Right lobe of liver (tissue), 6 donors: Measurements from ENCODE around the gene GZMB. TPM values are rescaled to one million over a fixed set of nuclear protein-coding genes. Genes with fewer than 3 reads are reported as not detected.
A peak's percentile ranks its signal among the peaks of the same experiment; 100 is the strongest.

Experiments used
- ATAC-seq, 4 donors: fragments of 200-7000 bp; cut with Tn5 transposase; one replicate each; pipeline ENCODE4 v1.9.1; 2020; ENCODE audit warnings: mild to moderate bottlenecking in 4 of 4, moderate library complexity in 4 of 4
- DNase-seq, 3 donors: peaks; one replicate each; pipeline ENCODE4 v3.0.0-alpha.2; 2020
- H3K27ac ChIP-seq, 3 donors: fragments of 200-600 bp; one replicate each; pipeline ENCODE4 v1.8.0; 2022
- H3K27me3 ChIP-seq, 2 donors: fragments of 200-600 bp; one replicate each; pipeline ENCODE4 v1.8.0; 2022
- H3K36me3 ChIP-seq, 4 donors: fragments of 200-600 bp; sonication (generic) in 1 of 4; one replicate each; pipeline versions ENCODE4 v1.5.1 to v1.8.0; 2017 to 2022; ENCODE audit warnings: control low read depth in 1 of 4
- H3K4me1 ChIP-seq, 4 donors: fragments of 200-600 bp; sonication (generic) in 1 of 4; one replicate each; pipeline versions ENCODE4 v1.5.1 to v1.8.0; 2017 to 2022; ENCODE audit warnings: control low read depth in 1 of 4
- H3K4me3 ChIP-seq, 3 donors: fragments of 200-600 bp; one replicate each; pipeline ENCODE4 v1.8.0; 2022
- H3K9me3 ChIP-seq, 4 donors: fragments of 200-600 bp; sonication (generic) in 1 of 4; one replicate each; pipeline versions ENCODE4 v1.5.1 to v1.8.0; 2017 to 2022; ENCODE audit warnings: control low read depth in 1 of 4
- CTCF ChIP-seq, 4 donors: fragments of 200-600 bp in 3 of 4; fragments of 450-650 bp in 1 of 4; IDR thresholded peaks; one replicate each; pipeline versions ENCODE4 v1.5.1 to v1.8.0; 2016 to 2022; ENCODE audit warnings: antibody characterized with exemption in 4 of 4, mild to moderate bottlenecking in 2 of 4
- POLR2A ChIP-seq: fragments of 450-650 bp; IDR thresholded peaks from one replicate; pipeline ENCODE4 v1.6.1; 2017; ENCODE audit warnings: antibody characterized with exemption, mild to moderate bottlenecking
- WGBS: methylation state at CpG from one replicate; pipeline ENCODE4 v1.1.6; 2018; ENCODE audit warnings: low coverage, low lambda C conversion rate; ENCODE audit not compliant: insufficient coverage; ENCODE audit errors: missing lambda C conversion rate; 5-methylcytosine and 5-hydroxymethylcytosine counted together
- intact Hi-C, 2 donors: fragments of 100-400 bp; cut with DNase I; formaldehyde crosslinking; loops; one replicate each; pipeline versions ENCODE4 v1.11.2 to v1.14.1; 2022
- total RNA-seq, 6 experiments: library from RNA; depleted of rRNA in 2 of 6; stranded (reverse); fragments of >200 nt in 2 of 6; fragmentation: NEBNext Ultra II Directional in 3 of 6; extraction: Animal tissue kit (Norgen Biotek cat#: 25700) in 3 of 6; gene quantifications; one replicate each; pipeline versions ENCODE4 v1.1.0 to v1.2.4, GENCODE V29; 2016 to 2023
- donor health status: DM: no; HTN: yes; CAD: no.
- donor health status: DM: no; HTN: no; CAD: no.
- donor health status: DM: no; HTN: no; CAD: no.
- donor health status: DM: no; HTN: yes; CAD: no.
- donor health status: DM: no; HTN: yes; CAD: no.

The GZMB gene
- total RNA-seq, 6 experiments from 2014 or later, result 0.66 to 0.88 (median 0.78) TPM; not detected in 2

- no peak for DNase-seq
- TF ChIP-seq CTCF (IDR thresholded peaks at IDR 0.05) (no peak), POLR2A (no peak)
- WGBS, result 69% methylated on average over 2 of the region's 2 CpGs
- ATAC-seq, result peak in 3 of 4 donors; percentile 25 to 39 (median 25)
- Histone ChIP-seq H3K4me1 (no peaks in the 10 kb centered on the region), H3K36me3 (no peaks in the 10 kb centered on the region), H3K9me3 (no peaks in the 10 kb centered on the region), H3K4me3 (no peak within 1 kb of the TSS), H3K27me3 (no peaks in the 10 kb centered on the region), H3K27ac (no peak within 1 kb of the TSS)
- intact Hi-C loops, result no loop called here
Measured at GRCh38 chr14:24609655-24610344, 24.2 kb downstream of the GZMB start, which contains the start of gene GZMH. TSS of gene GZMH (minus strand) at chr14:24609685. CDS start at chr14:24609613, 72 bp downstream.

GRCh38 chr14:24607635-24608514, 26.1 kb downstream of the GZMB start:
- Histone ChIP-seq H3K9me3 (no peaks in the 10 kb centered on the region), H3K27me3 (no peaks in the 10 kb centered on the region), H3K4me1 (no peaks in the 10 kb centered on the region), H3K36me3 (no peaks in the 10 kb centered on the region), H3K4me3 (no peak overlapping the region), H3K27ac (no peak overlapping the region)
- ATAC-seq (peak in 1 of 4 donors; percentile 21), DNase-seq (peak in 1 of 3 donors; percentile 18)
- whole genome bisulfite sequencing, result 62% methylated on average over 7 of the region's 8 CpGs
- intact Hi-C loops, result no loop called here
- TF ChIP-seq CTCF (IDR thresholded peaks at IDR 0.05) (no peak), POLR2A (no peak)

GRCh38 chr14:24607081-24607480, 26.9 kb downstream of the GZMB start:
- Histone ChIP-seq H3K4me3 (no peak overlapping the region), H3K4me1 (no peaks in the 10 kb centered on the region), H3K27me3 (no peaks in the 10 kb centered on the region), H3K27ac (no peak overlapping the region), H3K9me3 (no peaks in the 10 kb centered on the region), H3K36me3 (no peaks in the 10 kb centered on the region)
- WGBS, result 61% methylated on average over 3 of the region's 4 CpGs
- TF ChIP-seq POLR2A (no peak), CTCF (IDR thresholded peaks at IDR 0.05) (no peak)
- ATAC-seq, result peak in 3 of 4 donors; percentile 26 to 44 (median 35)
- peak in 1 of 3 donors; percentile 27 for DNase-seq
- intact Hi-C loops, result no loop called here

- 60% methylated on average over 3 of the region's 3 CpGs for WGBS
- intact Hi-C loops, result no loop called here
- Histone ChIP-seq H3K27me3 (no peaks in the 10 kb centered on the region), H3K36me3 (no peaks in the 10 kb centered on the region), H3K27ac (no peak overlapping the region), H3K4me3 (no peak overlapping the region), H3K4me1 (no peaks in the 10 kb centered on the region), H3K9me3 (no peaks in the 10 kb centered on the region)
- ATAC-seq, result no peak
- DNase-seq, result no peak
- TF ChIP-seq CTCF (IDR thresholded peaks at IDR 0.05), result no peak
- TF ChIP-seq POLR2A, result no peak
Measured at GRCh38 chr14:24606297-24606696, 27.7 kb downstream of the GZMB start.
